ENCODE results near the gene CCDC88C. TPM values are rescaled to one million over a fixed set of nuclear protein-coding genes. Genes with fewer than 3 reads are reported as not detected.

CCDC88C gene
- total RNA-seq, 1 experiment from 2014 or later: 64.8 TPM

DNA sequence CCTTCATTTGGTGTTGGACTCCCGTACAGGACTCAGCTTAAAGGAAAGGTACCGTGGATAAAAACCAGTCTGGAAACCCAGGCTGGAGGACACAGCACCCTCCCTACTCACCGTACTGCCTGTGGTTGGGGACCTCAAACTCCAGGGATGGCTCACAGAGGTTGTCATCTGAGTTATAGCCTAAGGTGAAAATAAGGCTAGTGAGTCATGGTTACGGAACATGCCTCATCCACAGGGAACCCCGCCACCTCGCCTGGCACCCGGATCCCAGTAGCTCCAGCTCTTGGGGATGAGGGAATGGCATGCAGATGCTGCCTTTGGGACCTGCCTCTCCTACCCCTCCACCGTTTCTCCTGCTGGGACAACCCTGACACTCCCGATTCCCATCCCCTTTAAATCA is 136.3 kb downstream of the CCDC88C start:
- Mint-ChIP-seq H3K4me1 (no peaks in the 10 kb centered on the region), H3K27me3 (ENCODE audit: low read depth) (no peaks in the 10 kb centered on the region), H3K27ac (no peak overlapping the region), H3K4me3 (no peak overlapping the region), H3K36me3 (peaks cover 62% of the 10 kb centered on the region), H3K9me3 (no peaks in the 10 kb centered on the region)
- no peak for ATAC-seq
- ChIA-PET POLR2A (no interaction called here), CTCF (no interaction called here)
- no peak for DNase-seq (ENCODE audit: low spot score)
- TF ChIP-seq TEAD4 (CRISPR knock-in tag; IDR thresholded peaks at IDR 0.05) (no peak), OVOL2 (CRISPR knock-in tag; IDR thresholded peaks at IDR 0.05; ENCODE audit: borderline replicate concordance) (no peak), CBFB (CRISPR knock-in tag; IDR thresholded peaks at IDR 0.05; ENCODE audit: low read depth) (no peak), ELF4 (CRISPR knock-in tag; IDR thresholded peaks at IDR 0.05; ENCODE audit: low read depth) (no peak), GABPB1 (CRISPR knock-in tag; IDR thresholded peaks at IDR 0.05) (no peak), FOXP1 (CRISPR knock-in tag; IDR thresholded peaks at IDR 0.05; ENCODE audit: borderline replicate concordance) (no peak), SMAD3 (CRISPR knock-in tag; IDR thresholded peaks at IDR 0.05; ENCODE audit: borderline replicate concordance) (no peak), USF1 (CRISPR knock-in tag; IDR thresholded peaks at IDR 0.05) (no peak), NR2C2 (CRISPR knock-in tag; IDR thresholded peaks at IDR 0.05) (no peak), NR1H2 (CRISPR knock-in tag; IDR thresholded peaks at IDR 0.05) (no peak), E2F5 (CRISPR knock-in tag; IDR thresholded peaks at IDR 0.05) (no peak), NFE2L1 (CRISPR knock-in tag; IDR thresholded peaks at IDR 0.05) (no peak), SP1 (CRISPR knock-in tag; conservative IDR thresholded peaks at IDR 0.05) (no peak), ATF1 (CRISPR knock-in tag; IDR thresholded peaks at IDR 0.05) (no peak), NR3C1 (CRISPR knock-in tag; conservative IDR thresholded peaks at IDR 0.05; ENCODE audit: low read depth) (no peak)
- TF ChIP-seq, protein P1, sequence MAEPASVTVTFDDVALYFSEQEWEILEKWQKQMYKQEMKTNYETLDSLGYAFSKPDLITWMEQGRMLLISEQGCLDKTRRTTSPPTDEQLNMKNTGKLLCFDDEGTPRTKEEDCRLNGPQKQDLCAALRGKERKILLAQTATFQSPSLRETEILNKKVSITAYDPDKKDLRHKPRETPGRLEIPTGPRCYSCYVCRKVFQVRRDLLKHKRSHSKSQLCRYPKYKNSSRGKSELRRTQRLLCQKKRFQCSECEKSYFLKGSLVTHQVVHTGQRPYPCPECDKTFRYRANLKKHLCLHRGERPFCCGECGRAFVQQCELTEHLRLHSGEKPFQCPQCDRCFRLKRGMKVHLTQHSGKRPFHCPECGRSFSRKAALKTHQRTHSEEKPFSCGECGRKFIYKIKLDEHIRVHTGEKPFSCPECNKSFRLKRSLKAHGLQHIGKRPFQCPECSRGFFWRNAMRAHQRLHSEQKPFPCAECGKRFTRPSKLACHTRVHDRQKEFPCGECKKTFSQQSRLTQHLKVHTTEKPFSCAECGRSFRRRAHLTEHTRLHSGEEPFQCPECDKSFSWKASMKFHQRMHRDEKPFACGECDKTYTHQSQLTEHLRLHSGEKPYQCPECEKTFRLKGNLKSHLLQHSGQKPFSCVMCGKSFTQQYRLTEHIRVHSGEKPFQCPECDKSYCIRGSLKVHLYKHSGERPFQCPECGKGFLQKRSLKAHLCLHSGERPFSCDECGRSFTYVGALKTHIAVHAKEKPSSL (CRISPR knock-in tag; conservative IDR thresholded peaks at IDR 0.05): no peak

DNA sequence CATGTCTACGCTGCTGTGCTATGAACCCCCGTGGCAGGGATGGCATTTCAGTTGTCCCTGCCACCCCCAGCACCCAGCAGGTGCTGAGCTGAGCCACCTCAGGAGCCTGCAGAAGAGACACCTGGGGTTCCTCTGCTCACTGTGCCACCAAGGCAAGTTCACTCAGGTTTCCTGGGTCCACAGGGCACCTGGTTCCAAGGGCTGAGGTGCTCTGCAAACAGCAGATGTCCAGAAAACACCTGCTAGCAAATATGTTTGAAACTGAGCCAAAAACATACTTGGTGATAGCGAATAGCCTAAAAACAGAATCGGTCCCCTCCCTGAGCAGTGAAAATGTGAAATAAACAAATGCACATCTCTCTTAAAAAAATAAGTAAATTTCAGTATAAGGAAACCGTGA is 137.5 kb downstream of the CCDC88C start:
- no peak overlapping the region for H3K27ac Mint-ChIP-seq
- H3K27me3 Mint-ChIP-seq (ENCODE audit: low read depth): no peaks in the 10 kb centered on the region
- H3K4me3 Mint-ChIP-seq: no peak overlapping the region
- no peak for TF ChIP-seq AR (CRISPR knock-in tag; IDR thresholded peaks at IDR 0.05)
- TF ChIP-seq MYBL2 (CRISPR knock-in tag; IDR thresholded peaks at IDR 0.05): no peak
- no peak for TF ChIP-seq ZNF416 (CRISPR knock-in tag; IDR thresholded peaks at IDR 0.05)
- TF ChIP-seq PRRX2 (CRISPR knock-in tag; IDR thresholded peaks at IDR 0.05): no peak
- TF ChIP-seq ZNF232 (CRISPR knock-in tag; IDR thresholded peaks at IDR 0.05): no peak
- TF ChIP-seq, protein P2, sequence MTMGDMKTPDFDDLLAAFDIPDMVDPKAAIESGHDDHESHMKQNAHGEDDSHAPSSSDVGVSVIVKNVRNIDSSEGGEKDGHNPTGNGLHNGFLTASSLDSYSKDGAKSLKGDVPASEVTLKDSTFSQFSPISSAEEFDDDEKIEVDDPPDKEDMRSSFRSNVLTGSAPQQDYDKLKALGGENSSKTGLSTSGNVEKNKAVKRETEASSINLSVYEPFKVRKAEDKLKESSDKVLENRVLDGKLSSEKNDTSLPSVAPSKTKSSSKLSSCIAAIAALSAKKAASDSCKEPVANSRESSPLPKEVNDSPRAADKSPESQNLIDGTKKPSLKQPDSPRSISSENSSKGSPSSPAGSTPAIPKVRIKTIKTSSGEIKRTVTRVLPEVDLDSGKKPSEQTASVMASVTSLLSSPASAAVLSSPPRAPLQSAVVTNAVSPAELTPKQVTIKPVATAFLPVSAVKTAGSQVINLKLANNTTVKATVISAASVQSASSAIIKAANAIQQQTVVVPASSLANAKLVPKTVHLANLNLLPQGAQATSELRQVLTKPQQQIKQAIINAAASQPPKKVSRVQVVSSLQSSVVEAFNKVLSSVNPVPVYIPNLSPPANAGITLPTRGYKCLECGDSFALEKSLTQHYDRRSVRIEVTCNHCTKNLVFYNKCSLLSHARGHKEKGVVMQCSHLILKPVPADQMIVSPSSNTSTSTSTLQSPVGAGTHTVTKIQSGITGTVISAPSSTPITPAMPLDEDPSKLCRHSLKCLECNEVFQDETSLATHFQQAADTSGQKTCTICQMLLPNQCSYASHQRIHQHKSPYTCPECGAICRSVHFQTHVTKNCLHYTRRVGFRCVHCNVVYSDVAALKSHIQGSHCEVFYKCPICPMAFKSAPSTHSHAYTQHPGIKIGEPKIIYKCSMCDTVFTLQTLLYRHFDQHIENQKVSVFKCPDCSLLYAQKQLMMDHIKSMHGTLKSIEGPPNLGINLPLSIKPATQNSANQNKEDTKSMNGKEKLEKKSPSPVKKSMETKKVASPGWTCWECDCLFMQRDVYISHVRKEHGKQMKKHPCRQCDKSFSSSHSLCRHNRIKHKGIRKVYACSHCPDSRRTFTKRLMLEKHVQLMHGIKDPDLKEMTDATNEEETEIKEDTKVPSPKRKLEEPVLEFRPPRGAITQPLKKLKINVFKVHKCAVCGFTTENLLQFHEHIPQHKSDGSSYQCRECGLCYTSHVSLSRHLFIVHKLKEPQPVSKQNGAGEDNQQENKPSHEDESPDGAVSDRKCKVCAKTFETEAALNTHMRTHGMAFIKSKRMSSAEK (CRISPR knock-in tag; IDR thresholded peaks at IDR 0.05; ENCODE audit: borderline replicate concordance): no peak
- TF ChIP-seq ATF1 (CRISPR knock-in tag; IDR thresholded peaks at IDR 0.05): no peak
- TF ChIP-seq USF1 (CRISPR knock-in tag; IDR thresholded peaks at IDR 0.05): no peak
- peaks cover 58% of the 10 kb centered on the region for H3K36me3 Mint-ChIP-seq
- POLR2A ChIA-PET: no interaction called here
- no peaks in the 10 kb centered on the region for H3K4me1 Mint-ChIP-seq
- no peak for DNase-seq (ENCODE audit: low spot score)
- CTCF ChIA-PET: no interaction called here
- H3K9me3 Mint-ChIP-seq: no peaks in the 10 kb centered on the region
- ATAC-seq: no peak
